ACC112 (cell line): ENCODE measurements around the gene GAS6.
"Not testable (repeated sequence)": the region's sequence is repeated elsewhere in the genome, so short reads cannot be mapped to it uniquely, and the experiment has no call there.

Experiments used
- H2AFZ ChIP-seq: fragments of 200-600 bp; sonication (generic); one replicate; pipeline ENCODE4 v1.6.0; 2017; ENCODE audit warnings: antibody characterized with exemption, low read length; ENCODE audit not compliant: unreplicated experiment
- H3K27ac ChIP-seq: fragments of 200-600 bp; sonication (generic); 2 replicates; pipeline ENCODE4 v1.5.1; 2014; ENCODE audit warnings: low read depth, mild to moderate bottlenecking, antibody characterized with exemption, low read length, moderate library complexity
- H3K27me3 ChIP-seq: fragments of 200-600 bp; sonication (generic); 2 replicates; pipeline ENCODE4 v1.6.1; 2014; ENCODE audit warnings: mild to moderate bottlenecking, antibody characterized with exemption, low read length, moderate library complexity, mixed read lengths; ENCODE audit not compliant: insufficient read depth
- H3K36me3 ChIP-seq: fragments of 200-600 bp; sonication (generic); 2 replicates; pipeline ENCODE4 v1.6.1; 2016; ENCODE audit warnings: mild to moderate bottlenecking, antibody characterized with exemption, low read length, moderate library complexity, mixed read lengths; ENCODE audit not compliant: insufficient read depth
- H3K4me1 ChIP-seq: fragments of 200-600 bp; sonication (generic); one replicate; pipeline ENCODE4 v1.6.1; 2016; ENCODE audit warnings: low read length, mixed read lengths; ENCODE audit not compliant: insufficient read depth, unreplicated experiment, control insufficient read depth
- H3K4me3 ChIP-seq: fragments of 200-600 bp; sonication (generic); 2 replicates; pipeline ENCODE4 v1.5.1; 2014; ENCODE audit warnings: mild to moderate bottlenecking, low read depth, low read length
- H3K79me2 ChIP-seq: fragments of 200-600 bp; sonication (generic); one replicate; pipeline ENCODE4 v1.6.0; 2016; ENCODE audit warnings: low read length; ENCODE audit not compliant: control insufficient read depth, unreplicated experiment, insufficient read depth

GAS6 gene

GRCh38 chr13:113794086-113794485 lies 69.8 kb downstream of the GAS6 start:
- Histone ChIP-seq H3K4me1 (no peaks in the 10 kb centered on the region), H3K79me2 (no peaks in the 10 kb centered on the region), H3K27ac (no peak overlapping the region), H2AFZ (no peak overlapping the region), H3K36me3 (no peaks in the 10 kb centered on the region), H3K4me3 (no peak overlapping the region), H3K27me3 (no peaks in the 10 kb centered on the region)

GRCh38 chr13:113793718-113794085 lies 70.2 kb downstream of the GAS6 start:
- no peak overlapping the region for H3K27ac ChIP-seq
- no peak overlapping the region for H3K4me3 ChIP-seq
- H2AFZ ChIP-seq, result no peak overlapping the region
- H3K4me1 ChIP-seq, result no peaks in the 10 kb centered on the region
- H3K36me3 ChIP-seq, result no peaks in the 10 kb centered on the region
- H3K79me2 ChIP-seq, result no peaks in the 10 kb centered on the region
- H3K27me3 ChIP-seq, result no peaks in the 10 kb centered on the region

- Histone ChIP-seq H3K27ac (no peak overlapping the region), H3K4me3 (no peak overlapping the region), H3K4me1 (no peaks in the 10 kb centered on the region), H3K27me3 (no peaks in the 10 kb centered on the region), H3K79me2 (no peaks in the 10 kb centered on the region), H3K36me3 (no peaks in the 10 kb centered on the region), H2AFZ (no peak overlapping the region)
Observed at GRCh38 chr13:113792886-113793717, 70.8 kb downstream of the GAS6 start.

GRCh38 chr13:113792236-113792770 lies 71.6 kb downstream of the GAS6 start:
- Histone ChIP-seq H3K4me1 (no peaks in the 10 kb centered on the region), H3K27ac (no peak overlapping the region), H3K36me3 (no peaks in the 10 kb centered on the region), H2AFZ (no peak overlapping the region), H3K79me2 (no peaks in the 10 kb centered on the region), H3K4me3 (no peak overlapping the region), H3K27me3 (no peaks in the 10 kb centered on the region)

- Histone ChIP-seq H3K27ac (no peak overlapping the region), H2AFZ (no peak overlapping the region), H3K27me3 (no peaks in the 10 kb centered on the region), H3K4me1 (no peaks in the 10 kb centered on the region), H3K4me3 (no peak overlapping the region), H3K79me2 (no peaks in the 10 kb centered on the region), H3K36me3 (no peaks in the 10 kb centered on the region)
Observed at GRCh38 chr13:113791761-113792160, 72.1 kb downstream of the GAS6 start.

GRCh38 chr13:113791226-113791625 lies 72.7 kb downstream of the GAS6 start:
- no peak overlapping the region for H3K27ac ChIP-seq
- H3K4me1 ChIP-seq, result no peaks in the 10 kb centered on the region
- H3K36me3 ChIP-seq, result no peaks in the 10 kb centered on the region
- H2AFZ ChIP-seq, result no peak overlapping the region
- no peaks in the 10 kb centered on the region for H3K27me3 ChIP-seq
- H3K4me3 ChIP-seq, result no peak overlapping the region
- no peaks in the 10 kb centered on the region for H3K79me2 ChIP-seq

- H3K36me3 ChIP-seq, H3K27ac ChIP-seq, H2AFZ ChIP-seq, H3K4me1 ChIP-seq, H3K27me3 ChIP-seq, H3K79me2 ChIP-seq, H3K4me3 ChIP-seq: not testable (repeated sequence)
Observed at GRCh38 chr13:113789931-113790330, 73.9 kb downstream of the GAS6 start.

- H3K4me3 ChIP-seq, result no peak overlapping the region
- no peaks in the 10 kb centered on the region for H3K36me3 ChIP-seq
- no peaks in the 10 kb centered on the region for H3K79me2 ChIP-seq
- H2AFZ ChIP-seq, result no peak overlapping the region
- H3K27me3 ChIP-seq, result no peaks in the 10 kb centered on the region
- H3K4me1 ChIP-seq, result peaks cover 16% of the 10 kb centered on the region
- no peak overlapping the region for H3K27ac ChIP-seq
Observed at GRCh38 chr13:113789167-113789566, 74.7 kb downstream of the GAS6 start.

- H3K36me3 ChIP-seq, result no peaks in the 10 kb centered on the region
- H3K27ac ChIP-seq, result no peak overlapping the region
- no peak overlapping the region for H3K4me3 ChIP-seq
- no peaks in the 10 kb centered on the region for H3K79me2 ChIP-seq
- H3K27me3 ChIP-seq, result no peaks in the 10 kb centered on the region
- peaks cover 16% of the 10 kb centered on the region for H3K4me1 ChIP-seq
- H2AFZ ChIP-seq, result no peak overlapping the region
Observed at GRCh38 chr13:113788413-113789135, 75.3 kb downstream of the GAS6 start.

- H3K4me3 ChIP-seq, result no peak overlapping the region
- no peaks in the 10 kb centered on the region for H3K27me3 ChIP-seq
- H3K79me2 ChIP-seq, result no peaks in the 10 kb centered on the region
- no peaks in the 10 kb centered on the region for H3K36me3 ChIP-seq
- H3K4me1 ChIP-seq, result peaks cover 16% of the 10 kb centered on the region
- H2AFZ ChIP-seq, result no peak overlapping the region
- no peak overlapping the region for H3K27ac ChIP-seq
Observed at GRCh38 chr13:113787694-113788093, 76.2 kb downstream of the GAS6 start.
